Measurements from ENCODE around the gene PPARD.

Gene PPARD

GRCh38 chr6:35296931-35297600, 45.3 kb upstream of the PPARD start:
- TF ChIP-seq REST (IDR thresholded peaks at IDR 0.05; ENCODE audit: insufficient read depth in 1 of 2, low read depth in 2 of 2, low read length in 2 of 2): no peak
- TF ChIP-seq POLR2AphosphoS5 (IDR thresholded peaks at IDR 0.05; ENCODE audit: low read depth, low read length): no peak; the same call in 1 of the 2 replicates
- TF ChIP-seq FOXP2 (optimal IDR thresholded peaks at IDR 0.05; ENCODE audit: borderline replicate concordance, extremely low read depth, extremely low read length, insufficient read depth): no peak
- no peak for TF ChIP-seq TAF1 (IDR thresholded peaks at IDR 0.05; ENCODE audit: borderline replicate concordance, insufficient read depth, low read length)
- no peak for TF ChIP-seq SIN3A (IDR thresholded peaks at IDR 0.05; ENCODE audit: borderline replicate concordance, insufficient read depth, low read length)

GRCh38 chr6:35297601-35298481, 44.5 kb upstream of the PPARD start, which contains the start of gene DEF6:
TSS of gene DEF6 (plus strand) at chr6:35297818. CDS start at chr6:35297857, 39 bp downstream.
- TF ChIP-seq FOXP2 (optimal IDR thresholded peaks at IDR 0.05; ENCODE audit: borderline replicate concordance, extremely low read depth, extremely low read length, insufficient read depth) (peak; percentile 97), REST (IDR thresholded peaks at IDR 0.05; ENCODE audit: insufficient read depth in 1 of 2, low read depth in 2 of 2, low read length in 2 of 2) (no peak), TAF1 (IDR thresholded peaks at IDR 0.05; ENCODE audit: borderline replicate concordance, insufficient read depth, low read length) (no peak)

GRCh38 chr6:35298625-35299140, 43.7 kb upstream of the PPARD start:
- no peak for TF ChIP-seq POLR2AphosphoS5 (IDR thresholded peaks at IDR 0.05; ENCODE audit: low read depth, low read length)
- no peak for TF ChIP-seq FOXP2 (optimal IDR thresholded peaks at IDR 0.05; ENCODE audit: borderline replicate concordance, extremely low read depth, extremely low read length, insufficient read depth)
- no peak for TF ChIP-seq TAF1 (IDR thresholded peaks at IDR 0.05; ENCODE audit: borderline replicate concordance, insufficient read depth, low read length)
- TF ChIP-seq SIN3A (IDR thresholded peaks at IDR 0.05; ENCODE audit: borderline replicate concordance, insufficient read depth, low read length): no peak
- TF ChIP-seq REST (IDR thresholded peaks at IDR 0.05; ENCODE audit: insufficient read depth in 1 of 2, low read depth in 2 of 2, low read length in 2 of 2): no peak

- TF ChIP-seq SIN3A (IDR thresholded peaks at IDR 0.05; ENCODE audit: borderline replicate concordance, insufficient read depth, low read length) (no peak), REST (IDR thresholded peaks at IDR 0.05; ENCODE audit: insufficient read depth in 1 of 2, low read depth in 2 of 2, low read length in 2 of 2) (no peak), POLR2AphosphoS5 (IDR thresholded peaks at IDR 0.05; ENCODE audit: low read depth, low read length) (no peak), FOXP2 (optimal IDR thresholded peaks at IDR 0.05; ENCODE audit: borderline replicate concordance, extremely low read depth, extremely low read length, insufficient read depth) (no peak), TAF1 (IDR thresholded peaks at IDR 0.05; ENCODE audit: borderline replicate concordance, insufficient read depth, low read length) (no peak)
Observed at GRCh38 chr6:35299674-35300073, 42.7 kb upstream of the PPARD start.

Measured in PFSK-1 (cell line).